Right lobe of liver (tissue), 6 donors: ENCODE results near the gene WBP2. TPM values are rescaled to one million over a fixed set of nuclear protein-coding genes. Genes with fewer than 3 reads are reported as not detected.

Source experiments
- ATAC-seq, 4 donors: fragments of 200-7000 bp; cut with Tn5 transposase; one replicate each; pipeline ENCODE4 v1.9.1; 2020; ENCODE audit warnings: mild to moderate bottlenecking in 4 of 4, moderate library complexity in 4 of 4
- DNase-seq, 3 donors: peaks; one replicate each; pipeline ENCODE4 v3.0.0-alpha.2; 2020
- H3K27ac ChIP-seq, 3 donors: fragments of 200-600 bp; one replicate each; pipeline ENCODE4 v1.8.0; 2022
- H3K27me3 ChIP-seq, 2 donors: fragments of 200-600 bp; one replicate each; pipeline ENCODE4 v1.8.0; 2022
- H3K36me3 ChIP-seq, 4 donors: fragments of 200-600 bp; sonication (generic) in 1 of 4; one replicate each; pipeline versions ENCODE4 v1.5.1 to v1.8.0; 2017 to 2022; ENCODE audit warnings: control low read depth in 1 of 4
- H3K4me1 ChIP-seq, 4 donors: fragments of 200-600 bp; sonication (generic) in 1 of 4; one replicate each; pipeline versions ENCODE4 v1.5.1 to v1.8.0; 2017 to 2022; ENCODE audit warnings: control low read depth in 1 of 4
- H3K4me3 ChIP-seq, 3 donors: fragments of 200-600 bp; one replicate each; pipeline ENCODE4 v1.8.0; 2022
- H3K9me3 ChIP-seq, 4 donors: fragments of 200-600 bp; sonication (generic) in 1 of 4; one replicate each; pipeline versions ENCODE4 v1.5.1 to v1.8.0; 2017 to 2022; ENCODE audit warnings: control low read depth in 1 of 4
- CTCF ChIP-seq, 4 donors: fragments of 200-600 bp in 3 of 4; fragments of 450-650 bp in 1 of 4; IDR thresholded peaks; one replicate each; pipeline versions ENCODE4 v1.5.1 to v1.8.0; 2016 to 2022; ENCODE audit warnings: antibody characterized with exemption in 4 of 4, mild to moderate bottlenecking in 2 of 4
- POLR2A ChIP-seq: fragments of 450-650 bp; IDR thresholded peaks from one replicate; pipeline ENCODE4 v1.6.1; 2017; ENCODE audit warnings: antibody characterized with exemption, mild to moderate bottlenecking
- WGBS: methylation state at CpG from one replicate; pipeline ENCODE4 v1.1.6; 2018; ENCODE audit warnings: low coverage, low lambda C conversion rate; ENCODE audit not compliant: insufficient coverage; ENCODE audit errors: missing lambda C conversion rate; 5-methylcytosine and 5-hydroxymethylcytosine counted together
- intact Hi-C, 2 donors: fragments of 100-400 bp; cut with DNase I; formaldehyde crosslinking; loops; one replicate each; pipeline versions ENCODE4 v1.11.2 to v1.14.1; 2022
- long read RNA-seq: library from polyadenylated mRNA; unstranded; transcript quantifications from one replicate; pipeline ENCODE4 v2.0.0, GENCODE V29; 2019
- total RNA-seq, 6 experiments: library from RNA; depleted of rRNA in 2 of 6; stranded (reverse); fragments of >200 nt in 2 of 6; fragmentation: NEBNext Ultra II Directional in 3 of 6; extraction: Animal tissue kit (Norgen Biotek cat#: 25700) in 3 of 6; gene quantifications; one replicate each; pipeline versions ENCODE4 v1.1.0 to v1.2.4, GENCODE V29; 2016 to 2023
- donor health status: DM: no; HTN: yes; CAD: no.
- donor health status: DM: no; HTN: no; CAD: no.
- donor health status: DM: no; HTN: no; CAD: no.
- donor health status: DM: no; HTN: yes; CAD: no.
- donor health status: DM: no; HTN: yes; CAD: no.

Gene WBP2
- total RNA-seq: 10 to 100 TPM; 57.5 to 99.2 (median 68.7) TPM
- long read RNA-seq, transcript WBP2-201 (8 exons, 1,944 nt): major isoform, 16 of 28 reads
- long read RNA-seq, partial matches to known transcripts: 2 of 28 reads
- long read RNA-seq, other reads (novel, unspliced or antisense): 10 of 28 reads

- peak within 1 kb of the TSS; percentile 77 to 98 (median 81) for H3K4me3 ChIP-seq
- ATAC-seq (peak; percentile 82 to 91 (median 89)), DNase-seq (peak; percentile 97 to 98 (median 97))
- peaks cover 0 to 11% (median 6%) of the 10 kb centered on the region in 4 donors for H3K36me3 ChIP-seq
- intact Hi-C loops: no loop called here
- H3K4me1 ChIP-seq: peaks cover 0 to 44% (median 23%) of the 10 kb centered on the region in 4 donors
- WGBS: under 1% methylated on average over 13 of the region's 58 CpGs
- no peaks in the 10 kb centered on the region for H3K9me3 ChIP-seq
- H3K27me3 ChIP-seq: no peaks in the 10 kb centered on the region
- H3K27ac ChIP-seq: peak within 1 kb of the TSS; percentile 97 to 100 (median 99)
- peak; percentile 96 for TF ChIP-seq POLR2A
- TF ChIP-seq CTCF (IDR thresholded peaks at IDR 0.05): peak in 3 of 4 donors; percentile 33 to 41 (median 37)
Observed at GRCh38 chr17:75855310-75856061, at the start of gene WBP2. Gene WBP2, minus strand, starts transcription at chr17:75855335. Its CDS starts 38 bp downstream, at chr17:75855297.

- intact Hi-C loops: no loop called here
- TF ChIP-seq CTCF (IDR thresholded peaks at IDR 0.05): no peak
- TF ChIP-seq POLR2A: no peak
- Histone ChIP-seq H3K27ac (no peak overlapping the region), H3K4me3 (no peak overlapping the region), H3K4me1 (peaks cover 0 to 30% (median 6%) of the 10 kb centered on the region in 4 donors), H3K9me3 (no peaks in the 10 kb centered on the region), H3K36me3 (peaks cover 0 to 38% (median 13%) of the 10 kb centered on the region in 4 donors), H3K27me3 (no peaks in the 10 kb centered on the region)
- DNase-seq: no peak
- ATAC-seq: no peak
- WGBS: 98% methylated on average over 5 of the region's 6 CpGs
Observed at GRCh38 chr17:75902406-75902805, 47.3 kb upstream of the WBP2 start.

- H3K27ac ChIP-seq: no peak overlapping the region
- intact Hi-C loops: no loop called here
- no peaks in the 10 kb centered on the region for H3K9me3 ChIP-seq
- peaks cover 0 to 35% (median 6%) of the 10 kb centered on the region in 4 donors for H3K4me1 ChIP-seq
- H3K36me3 ChIP-seq: peaks cover 0 to 38% (median 13%) of the 10 kb centered on the region in 4 donors
- no peak for ATAC-seq
- H3K27me3 ChIP-seq: no peaks in the 10 kb centered on the region
- no peak for TF ChIP-seq CTCF (IDR thresholded peaks at IDR 0.05)
- no peak for TF ChIP-seq POLR2A
- H3K4me3 ChIP-seq: no peak overlapping the region
- DNase-seq: no peak
- 100% methylated on average over 2 of the region's 18 CpGs for WGBS
Observed at GRCh38 chr17:75901727-75902126, 46.6 kb upstream of the WBP2 start.

GRCh38 chr17:75900691-75901533, 45.8 kb upstream of the WBP2 start:
- peaks cover 0 to 37% (median 6%) of the 10 kb centered on the region in 4 donors for H3K4me1 ChIP-seq
- intact Hi-C loops: no loop called here
- no peak overlapping the region for H3K4me3 ChIP-seq
- H3K27me3 ChIP-seq: no peaks in the 10 kb centered on the region
- ATAC-seq (no peak), DNase-seq (peak in 1 of 3 donors; percentile 48)
- no peak overlapping the region for H3K27ac ChIP-seq
- H3K36me3 ChIP-seq: peaks cover 0 to 38% (median 13%) of the 10 kb centered on the region in 4 donors
- TF ChIP-seq POLR2A: no peak
- TF ChIP-seq CTCF (IDR thresholded peaks at IDR 0.05): no peak
- 78% methylated on average over 3 of the region's 13 CpGs for WGBS
- no peaks in the 10 kb centered on the region for H3K9me3 ChIP-seq
